ENCODE measurements around the gene ABCF2. TPM values are rescaled to one million over a fixed set of nuclear protein-coding genes. Genes with fewer than 3 reads are reported as not detected.

ABCF2 gene
- total RNA-seq, 2 experiments from 2014 or later, result 31.8 to 44.9 TPM

GRCh38 chr7:151273651-151274390 lies 46.8 kb upstream of the ABCF2 start:
- intact Hi-C loops (cut with micrococcal nuclease; ENCODE audit: unreplicated experiment), result no loop called here
- H3K4me3 ChIP-seq (ENCODE audit: low read depth, low read length, poor library complexity, severe bottlenecking), result no peak overlapping the region
- H3K9me2 ChIP-seq (ENCODE audit: insufficient read depth, low read length), result no peaks in the 10 kb centered on the region
- no peak for DNase-seq (ENCODE audit: low spot score)
- BruUV-seq (replicated peaks), result no TSS peak
- ChIA-PET CTCF (ENCODE audit: unreplicated experiment) (no interaction called here), POLR2A (interaction anchor here (0.6 kb wide), 1 partner anchor 23 kb away, joined by 3 read pairs; no protein-coding TSS in a partner anchor)
- TF ChIP-seq, protein P1, sequence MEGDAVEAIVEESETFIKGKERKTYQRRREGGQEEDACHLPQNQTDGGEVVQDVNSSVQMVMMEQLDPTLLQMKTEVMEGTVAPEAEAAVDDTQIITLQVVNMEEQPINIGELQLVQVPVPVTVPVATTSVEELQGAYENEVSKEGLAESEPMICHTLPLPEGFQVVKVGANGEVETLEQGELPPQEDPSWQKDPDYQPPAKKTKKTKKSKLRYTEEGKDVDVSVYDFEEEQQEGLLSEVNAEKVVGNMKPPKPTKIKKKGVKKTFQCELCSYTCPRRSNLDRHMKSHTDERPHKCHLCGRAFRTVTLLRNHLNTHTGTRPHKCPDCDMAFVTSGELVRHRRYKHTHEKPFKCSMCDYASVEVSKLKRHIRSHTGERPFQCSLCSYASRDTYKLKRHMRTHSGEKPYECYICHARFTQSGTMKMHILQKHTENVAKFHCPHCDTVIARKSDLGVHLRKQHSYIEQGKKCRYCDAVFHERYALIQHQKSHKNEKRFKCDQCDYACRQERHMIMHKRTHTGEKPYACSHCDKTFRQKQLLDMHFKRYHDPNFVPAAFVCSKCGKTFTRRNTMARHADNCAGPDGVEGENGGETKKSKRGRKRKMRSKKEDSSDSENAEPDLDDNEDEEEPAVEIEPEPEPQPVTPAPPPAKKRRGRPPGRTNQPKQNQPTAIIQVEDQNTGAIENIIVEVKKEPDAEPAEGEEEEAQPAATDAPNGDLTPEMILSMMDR (conservative IDR thresholded peaks at IDR 0.05; ENCODE audit: low read length), result no peak
- no peak for TF ChIP-seq EZH2phosphoT487 (IDR thresholded peaks at IDR 0.05; ENCODE audit: borderline replicate concordance, low read depth, low read length)
- no peak overlapping the region for H2AFZ ChIP-seq (ENCODE audit: low read length)
- H3K4me1 ChIP-seq (ENCODE audit: insufficient read depth, low read length, poor library complexity, severe bottlenecking), result peaks cover 12% of the 10 kb centered on the region
- H3K27ac ChIP-seq (ENCODE audit: low read depth, low read length, poor library complexity, severe bottlenecking), result no peak overlapping the region
- H3K79me2 ChIP-seq (ENCODE audit: insufficient read depth, low read depth, low read length), result no peaks in the 10 kb centered on the region
- no peaks in the 10 kb centered on the region for H3K36me3 ChIP-seq (ENCODE audit: insufficient read depth, low read length)
- H4K20me1 ChIP-seq (ENCODE audit: insufficient read depth, low read length), result no peaks in the 10 kb centered on the region
- no peak overlapping the region for H3K4me2 ChIP-seq (ENCODE audit: low read length)
- H3K9me3 ChIP-seq (ENCODE audit: low read length), result no peaks in the 10 kb centered on the region

- no peaks in the 10 kb centered on the region for H3K9me3 ChIP-seq (ENCODE audit: low read length)
- no peak overlapping the region for H2AFZ ChIP-seq (ENCODE audit: low read length)
- intact Hi-C loops (cut with micrococcal nuclease; ENCODE audit: unreplicated experiment), result no loop called here
- H3K27ac ChIP-seq (ENCODE audit: low read depth, low read length, poor library complexity, severe bottlenecking), result no peak overlapping the region
- H3K9me2 ChIP-seq (ENCODE audit: insufficient read depth, low read length), result no peaks in the 10 kb centered on the region
- H4K20me1 ChIP-seq (ENCODE audit: insufficient read depth, low read length), result no peaks in the 10 kb centered on the region
- TF ChIP-seq EZH2phosphoT487 (IDR thresholded peaks at IDR 0.05; ENCODE audit: borderline replicate concordance, low read depth, low read length), result no peak
- TF ChIP-seq, protein P1 (conservative IDR thresholded peaks at IDR 0.05; ENCODE audit: low read length), result no peak
- ChIA-PET CTCF (ENCODE audit: unreplicated experiment) (interaction anchor here (0.5 kb wide), 1 partner anchor 248 kb away, joined by 4 read pairs; the partner anchor contains the start of gene ATG9B), POLR2A (interaction anchor here (0.6 kb wide), 1 partner anchor 24 kb away, joined by 3 read pairs; no protein-coding TSS in a partner anchor)
- DNase-seq (ENCODE audit: low spot score), result no peak
- no peaks in the 10 kb centered on the region for H3K36me3 ChIP-seq (ENCODE audit: insufficient read depth, low read length)
- no TSS peak for BruUV-seq (replicated peaks)
- no peak overlapping the region for H3K4me3 ChIP-seq (ENCODE audit: low read depth, low read length, poor library complexity, severe bottlenecking)
- H3K4me2 ChIP-seq (ENCODE audit: low read length), result no peak overlapping the region
- no peaks in the 10 kb centered on the region for H3K79me2 ChIP-seq (ENCODE audit: insufficient read depth, low read depth, low read length)
- H3K4me1 ChIP-seq (ENCODE audit: insufficient read depth, low read length, poor library complexity, severe bottlenecking), result peaks cover 12% of the 10 kb centered on the region
Measured at GRCh38 chr7:151272877-151273276, 45.9 kb upstream of the ABCF2 start.

DNA sequence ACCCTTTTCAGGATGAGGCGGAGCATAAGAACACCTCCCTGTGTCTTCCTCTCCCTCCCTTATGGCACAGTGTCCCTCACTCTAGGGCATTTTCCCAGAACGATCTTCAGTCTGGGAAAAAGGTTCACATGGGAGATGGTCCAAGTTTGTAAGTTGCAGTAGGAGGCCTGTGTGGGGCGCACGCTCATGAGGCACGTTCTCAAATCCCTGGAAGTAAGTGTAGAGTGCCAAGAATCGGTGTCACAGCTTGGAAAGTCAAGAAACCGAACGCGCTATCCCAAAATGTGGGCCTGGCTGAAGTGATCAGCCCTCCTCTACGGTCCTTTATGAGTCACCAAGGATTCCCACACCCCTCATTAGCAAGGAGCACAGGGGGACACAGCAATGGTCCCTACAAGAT lies 45.4 kb upstream of the ABCF2 start:
- POLR2A ChIA-PET, result interaction anchor here (1.0 kb wide), 1 partner anchor 15 kb away, joined by 3 read pairs; no protein-coding TSS in a partner anchor

More for the DNA sequence above, 45.4 kb upstream of the ABCF2 start:
- Histone ChIP-seq H3K4me2 (ENCODE audit: low read length) (no peak overlapping the region), H3K4me1 (ENCODE audit: insufficient read depth, low read length, poor library complexity, severe bottlenecking) (peaks cover 12% of the 10 kb centered on the region), H3K4me3 (ENCODE audit: low read depth, low read length, poor library complexity, severe bottlenecking) (no peak overlapping the region), H2AFZ (ENCODE audit: low read length) (peak overlapping the region; percentile 86), H3K9me2 (ENCODE audit: insufficient read depth, low read length) (no peaks in the 10 kb centered on the region), H3K36me3 (ENCODE audit: insufficient read depth, low read length) (no peaks in the 10 kb centered on the region), H4K20me1 (ENCODE audit: insufficient read depth, low read length) (no peaks in the 10 kb centered on the region), H3K79me2 (ENCODE audit: insufficient read depth, low read depth, low read length) (no peaks in the 10 kb centered on the region), H3K9me3 (ENCODE audit: low read length) (no peaks in the 10 kb centered on the region), H3K27ac (ENCODE audit: low read depth, low read length, poor library complexity, severe bottlenecking) (no peak overlapping the region)
- no peak for TF ChIP-seq EZH2phosphoT487 (IDR thresholded peaks at IDR 0.05; ENCODE audit: borderline replicate concordance, low read depth, low read length)
- TF ChIP-seq, protein P1 (conservative IDR thresholded peaks at IDR 0.05; ENCODE audit: low read length), result no peak
- intact Hi-C loops (cut with micrococcal nuclease; ENCODE audit: unreplicated experiment), result no loop called here
- no peak for DNase-seq (ENCODE audit: low spot score)
- BruUV-seq (replicated peaks), result no TSS peak
- CTCF ChIA-PET (ENCODE audit: unreplicated experiment), result interaction anchor here (0.5 kb wide), 1 partner anchor 248 kb away, joined by 4 read pairs; the partner anchor contains the start of gene ATG9B

All from OCI-LY7 (cell line).